Measurements from ENCODE around the gene EXOC4.
"Not testable (repeated sequence)": the region's sequence is repeated elsewhere in the genome, so short reads cannot be mapped to it uniquely, and the experiment has no call there.

The EXOC4 gene

GRCh38 chr7:133315332-133316040, 62.6 kb downstream of the EXOC4 start:
- DNase-seq (ENCODE audit: low read depth, low spot score) = no peak

GRCh38 chr7:133319842-133320241, 67.0 kb downstream of the EXOC4 start:
- DNase-seq (ENCODE audit: low read depth, low spot score) = no peak

GRCh38 chr7:133320891-133321290, 68.0 kb downstream of the EXOC4 start:
- no peak for DNase-seq (ENCODE audit: low read depth, low spot score)

- not testable (repeated sequence) for DNase-seq (ENCODE audit: low read depth, low spot score)
These were observed 68.5 kb downstream of the EXOC4 start for GRCh38 chr7:133321366-133321765.

- DNase-seq (ENCODE audit: low read depth, low spot score) = not testable (repeated sequence)
These were observed 73.9 kb downstream of the EXOC4 start for GRCh38 chr7:133326745-133327144.

- not testable (repeated sequence) for DNase-seq (ENCODE audit: low read depth, low spot score)
These were observed 75.1 kb downstream of the EXOC4 start for GRCh38 chr7:133328021-133328420.

GRCh38 chr7:133330085-133330484, 77.2 kb downstream of the EXOC4 start:
- no peak for DNase-seq (ENCODE audit: low read depth, low spot score)

GRCh38 chr7:133331861-133332260, 79.0 kb downstream of the EXOC4 start:
- DNase-seq (ENCODE audit: low read depth, low spot score) = no peak

GRCh38 chr7:133339772-133340171, 86.9 kb downstream of the EXOC4 start:
- no peak for DNase-seq (ENCODE audit: low read depth, low spot score)

GRCh38 chr7:133344275-133344674, 91.4 kb downstream of the EXOC4 start:
- DNase-seq (ENCODE audit: low read depth, low spot score) = no peak

- no peak for DNase-seq (ENCODE audit: low read depth, low spot score)
These were observed 93.0 kb downstream of the EXOC4 start for GRCh38 chr7:133345690-133346421.

GRCh38 chr7:133348250-133348649, 95.4 kb downstream of the EXOC4 start:
- DNase-seq (ENCODE audit: low read depth, low spot score) = no peak

GRCh38 chr7:133349101-133349500, 96.2 kb downstream of the EXOC4 start:
- DNase-seq (ENCODE audit: low read depth, low spot score) = no peak

GRCh38 chr7:133352430-133352829, 99.6 kb downstream of the EXOC4 start:
- no peak for DNase-seq (ENCODE audit: low read depth, low spot score)

- no peak for DNase-seq (ENCODE audit: low read depth, low spot score)
These were observed 100.9 kb downstream of the EXOC4 start for GRCh38 chr7:133353775-133354174.

GRCh38 chr7:133354546-133355324, 101.9 kb downstream of the EXOC4 start:
- no peak for DNase-seq (ENCODE audit: low read depth, low spot score)

- DNase-seq (ENCODE audit: low read depth, low spot score) = no peak
These were observed 102.4 kb downstream of the EXOC4 start for GRCh38 chr7:133355325-133355708.

GRCh38 chr7:133355822-133356221, 102.9 kb downstream of the EXOC4 start:
- no peak for DNase-seq (ENCODE audit: low read depth, low spot score)

- DNase-seq (ENCODE audit: low read depth, low spot score) = no peak
These were observed 105.8 kb downstream of the EXOC4 start for GRCh38 chr7:133358708-133359107.

GRCh38 chr7:133359449-133359848, 106.6 kb downstream of the EXOC4 start:
- no peak for DNase-seq (ENCODE audit: low read depth, low spot score)

- no peak for DNase-seq (ENCODE audit: low read depth, low spot score)
These were observed 107.3 kb downstream of the EXOC4 start for GRCh38 chr7:133360201-133360600.

GRCh38 chr7:133361806-133362205, 108.9 kb downstream of the EXOC4 start:
- no peak for DNase-seq (ENCODE audit: low read depth, low spot score)

All from brain pericyte (primary cell).